NCI-H748 (cell line): Measurements from ENCODE around the gene EDDM13.
A peak's percentile ranks its signal among the peaks of the same experiment; 100 is the strongest.
"Not testable (repeated sequence)": the region's sequence is repeated elsewhere in the genome, so short reads cannot be mapped to it uniquely, and the experiment has no call there.

ENCODE experiments used
- DNase-seq: peaks from one replicate; lab custom pipeline; 2025; ENCODE audit not compliant: unreplicated experiment; lab: John Stamatoyannopoulos, UW

Gene EDDM13, protein sequence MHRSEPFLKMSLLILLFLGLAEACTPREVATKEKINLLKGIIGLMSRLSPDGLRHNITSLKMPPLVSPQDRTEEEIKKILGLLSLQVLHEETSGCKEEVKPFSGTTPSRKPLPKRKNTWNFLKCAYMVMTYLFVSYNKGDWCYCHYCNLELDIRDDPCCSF

GRCh38 chr19:56272161-56272798 lies at the start of gene EDDM13:
Gene EDDM13 (plus strand): TSS chr19:56272748. CDS start chr19:56272835, 87 bp downstream.
- DNase-seq: no peak

DNA sequence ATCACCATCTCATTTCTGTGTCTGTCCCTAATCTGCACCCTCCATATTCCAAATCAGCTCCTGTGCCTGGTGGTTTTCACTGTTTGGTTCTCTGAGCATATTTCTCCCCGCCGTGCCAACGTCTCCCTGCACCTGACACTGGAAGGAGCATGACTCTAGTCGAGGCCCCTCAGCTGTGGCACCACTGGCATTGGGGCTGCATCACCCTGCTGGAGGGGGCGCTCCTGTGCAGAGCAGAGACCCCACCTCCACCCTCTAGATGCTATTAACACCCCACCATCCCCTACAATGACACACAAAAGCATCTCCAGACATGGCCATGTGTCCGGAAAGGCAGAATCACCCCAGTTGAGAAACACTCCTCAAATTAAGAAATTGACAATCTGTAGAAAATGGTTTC lies 49.6 kb upstream of the EDDM13 start:
- no peak for DNase-seq

DNA sequence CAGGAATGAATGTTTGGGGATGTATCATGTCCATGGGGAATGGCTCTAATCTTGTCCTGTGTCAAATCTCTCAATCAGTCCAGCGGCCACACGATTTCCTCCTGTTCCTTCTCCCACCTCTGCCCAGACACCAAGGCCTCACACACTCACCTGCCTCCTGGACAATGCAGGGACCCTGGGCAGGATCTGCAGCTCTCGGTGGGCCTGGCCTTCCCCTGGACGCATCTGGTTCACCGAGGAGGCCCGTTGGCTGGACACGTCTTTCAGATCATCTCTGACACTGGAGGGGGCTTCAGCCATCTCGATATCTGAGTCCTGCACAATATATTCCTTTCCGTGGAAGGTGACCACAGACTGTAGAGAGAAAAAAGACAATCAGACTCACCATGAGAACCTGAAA lies 49.1 kb upstream of the EDDM13 start:
- DNase-seq: no peak

- DNase-seq: no peak
Measured at GRCh38 chr19:56245121-56245740, 27.3 kb upstream of the EDDM13 start.

DNA sequence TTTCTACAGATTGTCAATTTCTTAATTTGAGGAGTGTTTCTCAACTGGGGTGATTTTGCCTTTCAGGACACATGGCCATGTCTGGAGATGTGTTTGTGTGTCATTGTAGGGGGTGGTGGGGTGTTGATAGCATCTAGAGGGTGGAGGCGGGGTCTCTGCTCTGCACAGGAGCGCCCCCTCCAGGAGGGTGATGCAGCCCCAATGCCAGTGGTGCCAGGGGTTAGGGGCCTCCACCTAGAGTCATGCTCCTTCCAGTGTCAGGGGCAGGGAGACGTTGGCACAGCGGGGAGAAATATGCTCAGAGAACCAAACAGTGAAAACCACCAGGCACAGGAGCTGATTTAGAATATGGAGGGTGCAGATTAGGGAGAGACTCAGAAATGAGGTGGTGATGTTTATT lies 26.8 kb upstream of the EDDM13 start:
- not testable (repeated sequence) for DNase-seq

GRCh38 chr19:56248736-56249338 lies 23.7 kb upstream of the EDDM13 start:
- DNase-seq: not testable (repeated sequence)

DNA sequence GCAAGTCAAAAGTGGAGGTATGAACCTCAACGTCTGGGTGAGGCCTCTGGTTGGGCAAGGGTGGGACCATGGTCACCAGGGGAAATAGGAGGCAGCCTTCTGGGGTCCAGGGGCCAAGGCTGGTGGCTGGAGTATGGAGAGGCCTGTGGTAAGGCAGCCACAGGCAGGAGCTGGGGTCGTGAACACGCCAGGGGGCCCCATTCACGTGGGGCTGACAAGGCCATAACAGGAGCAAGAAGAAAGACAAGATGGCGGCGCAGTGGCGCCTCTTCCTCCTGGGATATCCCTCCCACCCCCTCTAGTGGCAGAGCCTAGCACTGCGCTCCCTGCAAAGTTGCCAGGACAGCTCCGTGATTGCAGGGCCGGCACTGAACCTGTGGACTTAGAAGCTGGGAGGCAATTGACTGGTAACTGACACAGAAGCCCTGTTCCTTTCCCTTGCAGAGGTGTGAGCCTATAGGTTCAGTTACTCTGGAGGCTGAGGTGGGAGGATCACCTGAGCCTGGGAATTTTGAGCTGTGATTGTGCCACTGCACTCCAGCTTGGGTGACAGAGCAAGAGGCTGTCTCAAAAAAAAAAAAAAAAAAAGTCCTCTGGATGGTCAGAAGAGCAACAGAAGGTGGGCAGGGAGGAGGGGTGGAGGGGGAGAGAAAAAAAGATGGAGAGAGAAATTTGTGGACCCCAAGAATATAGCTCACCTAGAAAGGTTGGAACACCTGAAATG lies 19.7 kb upstream of the EDDM13 start:
- peak; percentile 82 for DNase-seq

GRCh38 chr19:56253737-56254136 lies 18.8 kb upstream of the EDDM13 start:
- peak; percentile 88 for DNase-seq

GRCh38 chr19:56258272-56258671 lies 14.3 kb upstream of the EDDM13 start:
- DNase-seq: no peak

- DNase-seq: no peak
Measured at GRCh38 chr19:56261145-56261544, 11.4 kb upstream of the EDDM13 start.

- not testable (repeated sequence) for DNase-seq
Measured at GRCh38 chr19:56261932-56262331, 10.6 kb upstream of the EDDM13 start.

- no peak for DNase-seq
Measured at GRCh38 chr19:56263319-56263718, 9.2 kb upstream of the EDDM13 start.

GRCh38 chr19:56266051-56266450 lies 6.5 kb upstream of the EDDM13 start:
- DNase-seq: no peak

DNA sequence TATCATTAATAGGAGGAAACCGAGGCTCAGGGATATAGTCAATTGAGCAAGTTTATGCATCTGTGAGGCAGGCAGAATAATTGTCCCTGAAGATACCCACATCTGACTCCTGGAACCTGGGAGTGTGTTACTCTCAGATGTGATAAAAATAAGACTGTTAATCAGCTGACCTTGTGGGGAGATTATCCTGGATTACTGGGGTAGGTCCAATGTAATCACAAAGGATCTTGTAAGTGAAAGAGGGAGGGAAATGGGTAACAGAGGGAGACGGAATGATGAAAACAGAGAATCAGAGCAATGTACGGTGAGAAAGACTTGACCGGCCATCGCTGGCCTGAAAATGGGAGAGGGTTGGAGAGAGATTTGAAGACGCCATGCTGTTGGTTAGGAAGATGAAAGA lies 3.2 kb upstream of the EDDM13 start:
- DNase-seq: no peak

GRCh38 chr19:56270676-56271075 lies 1.9 kb upstream of the EDDM13 start:
- DNase-seq: no peak

DNA sequence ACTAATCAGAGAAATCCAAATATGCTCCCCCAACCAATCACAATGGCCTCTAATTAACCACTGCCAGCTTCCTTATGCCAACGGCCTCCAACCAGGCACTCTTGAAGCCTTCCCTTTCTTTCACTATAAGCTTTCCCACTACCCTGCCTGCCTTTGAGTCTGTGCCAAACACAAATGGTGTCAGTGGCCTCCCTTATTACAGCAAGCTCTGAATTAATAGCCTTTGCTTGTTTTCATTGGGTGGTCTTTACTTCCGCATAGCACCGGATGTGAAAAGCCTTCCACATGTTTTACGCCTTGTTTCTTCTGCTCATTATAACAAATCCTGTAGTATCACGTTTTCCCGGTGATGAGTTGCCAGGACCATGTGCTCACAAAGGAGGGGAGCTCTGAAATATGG lies 1.4 kb upstream of the EDDM13 start:
- peak; percentile 11 for DNase-seq

- DNase-seq: no peak
Measured at GRCh38 chr19:56273563-56274117, 1.1 kb downstream of the EDDM13 start.

DNA sequence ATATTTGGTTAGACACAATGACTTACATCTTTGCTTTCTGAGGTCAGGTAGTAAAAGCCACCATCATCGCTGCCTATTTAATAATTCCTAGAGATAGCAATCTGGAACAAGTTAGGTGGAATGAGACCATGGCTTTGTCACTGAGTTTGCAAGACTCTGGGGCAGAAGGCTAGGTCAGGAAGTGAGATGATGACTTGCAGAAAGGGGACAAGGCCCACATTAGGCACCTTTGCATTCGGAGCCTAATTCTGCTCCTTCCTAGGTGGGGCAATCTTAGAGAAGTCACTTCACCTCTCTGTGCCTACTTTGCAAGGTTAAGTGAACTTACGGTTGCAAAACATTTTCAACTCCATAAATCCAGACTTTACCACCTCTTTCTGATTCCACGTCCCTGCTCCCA lies 10.3 kb downstream of the EDDM13 start:
- no peak for DNase-seq

DNA sequence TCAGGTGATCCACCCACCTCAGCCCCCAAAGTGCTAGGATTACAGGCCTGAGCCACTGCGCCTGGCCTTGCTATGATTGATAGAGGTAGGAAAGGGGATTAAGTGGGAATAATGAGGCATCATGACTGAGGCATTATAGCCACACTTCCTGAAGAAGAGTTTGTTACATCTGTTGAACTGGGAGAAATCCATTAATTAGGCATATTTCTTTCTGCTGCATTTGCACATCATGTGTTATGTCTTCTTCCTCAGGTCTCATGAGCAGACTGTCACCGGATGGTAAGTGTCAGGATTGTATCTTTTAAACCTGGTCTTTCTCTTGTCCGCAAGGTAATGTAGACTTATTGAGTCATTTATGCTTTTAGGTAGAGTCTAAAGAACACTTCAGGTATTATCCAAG lies 12.2 kb downstream of the EDDM13 start:
- no peak for DNase-seq

DNA sequence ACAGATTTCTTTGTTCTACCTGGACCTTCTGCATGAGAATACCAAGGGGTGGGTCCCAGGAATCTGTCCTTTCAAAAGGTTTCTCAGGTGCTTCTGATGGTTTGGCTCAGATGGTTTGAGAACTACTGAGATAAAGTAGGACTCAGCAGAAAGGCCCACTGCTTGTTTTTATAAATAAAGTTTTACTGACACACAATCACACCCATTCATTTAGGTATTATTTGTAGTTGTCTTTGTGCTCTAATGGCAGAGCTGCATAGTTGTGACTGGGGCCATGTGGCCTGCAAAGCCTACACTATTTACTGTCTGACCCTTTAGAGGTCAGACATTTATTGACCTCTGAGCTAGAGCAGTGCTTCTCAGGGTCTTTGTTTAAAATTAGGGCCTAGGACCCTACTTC lies 17.6 kb downstream of the EDDM13 start:
- no peak for DNase-seq

DNA sequence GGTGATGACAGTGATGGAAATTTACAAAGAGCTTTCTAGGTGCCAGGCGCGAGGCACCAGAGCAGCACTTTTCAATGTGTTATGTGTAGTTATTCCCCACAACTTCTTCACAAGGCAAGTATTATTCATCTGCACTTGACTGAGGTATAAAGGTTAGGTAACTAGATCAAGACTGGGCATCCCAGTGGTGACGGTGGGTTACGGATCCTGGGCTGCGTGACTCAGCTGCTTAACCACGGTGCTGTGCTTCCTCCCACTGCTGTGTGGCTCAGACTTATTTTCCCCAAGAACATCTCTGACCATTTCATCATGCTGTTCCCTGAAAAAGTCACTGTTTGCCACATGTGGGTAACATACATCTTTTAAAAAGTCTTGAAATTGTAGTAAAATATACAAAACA lies 19.3 kb downstream of the EDDM13 start:
- no peak for DNase-seq
